ENCODE results near the gene MAPK8IP2. TPM values are rescaled to one million over a fixed set of nuclear protein-coding genes. Genes with fewer than 3 reads are reported as not detected.

The MAPK8IP2 gene
- total and polyA plus RNA-seq, 2 of the 4 experiments (the other 2 are of a cell fraction), result under 0.01 to 0.14 TPM

DNA sequence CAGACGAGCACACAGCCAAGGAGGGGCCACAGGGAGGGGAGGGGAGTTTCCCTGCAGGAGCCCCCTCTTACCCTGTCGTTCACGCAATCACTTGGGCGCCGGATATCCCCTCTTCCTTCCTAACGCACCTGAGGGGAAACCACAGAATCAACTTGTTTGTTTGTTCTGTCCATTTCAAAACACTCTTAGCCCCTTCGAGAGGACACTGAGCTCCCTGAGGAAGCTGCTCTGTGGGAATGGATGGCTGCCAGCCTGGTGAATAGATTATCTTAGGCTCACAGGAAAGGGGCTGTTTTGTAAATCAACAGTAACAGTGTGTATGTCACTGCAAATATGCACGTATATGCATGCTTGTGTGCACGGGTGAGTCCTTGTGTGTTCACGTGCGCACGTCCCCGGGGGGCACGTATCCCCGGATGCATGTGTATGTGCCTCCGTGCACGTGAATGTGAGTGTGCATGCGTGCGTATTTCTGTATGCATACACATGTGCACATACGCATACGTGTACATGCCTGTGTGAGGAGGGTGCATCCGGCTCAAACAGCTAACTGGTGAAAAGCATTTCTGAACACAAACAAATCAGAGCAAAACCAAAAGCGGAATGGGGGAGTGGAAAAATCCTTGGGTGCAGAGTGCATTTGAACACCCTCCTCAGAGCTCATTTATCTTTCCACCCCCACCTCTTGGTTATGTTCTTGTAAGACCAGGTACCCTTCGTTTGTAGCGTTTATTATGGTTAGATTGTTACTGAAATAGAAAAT lies 20.2 kb downstream of the MAPK8IP2 start:
- Histone ChIP-seq H4K20me1 (ENCODE audit: insufficient read depth, low read length) (peaks cover 5% of the 10 kb centered on the region), H3K23ac (ENCODE audit: low read depth, low read length) (no peak overlapping the region), H2AK5ac (ENCODE audit: low read depth, low read length) (no peak overlapping the region), H3K27me3 (ENCODE audit: control insufficient read depth, insufficient read depth, low read length) (peaks cover 2% of the 10 kb centered on the region), H3K4me3 (ENCODE audit: insufficient read depth, low read depth, low read length) (no peak overlapping the region), H3K18ac (ENCODE audit: low read depth, low read length) (no peak overlapping the region), H2AK9ac (replicated peaks; ENCODE audit: low read depth, low read length, poor library complexity) (peak overlapping the region; percentile 82), H4K5ac (ENCODE audit: low read depth, low read length) (no peak overlapping the region), H2BK15ac (ENCODE audit: low read depth, low read length) (no peak overlapping the region), H3K79me1 (ENCODE audit: low read depth in 1 of 2, low read length in 2 of 2) (no peaks in the 10 kb centered on the region), H3K56ac (ENCODE audit: extremely low read depth, insufficient read depth, low read length) (no peak overlapping the region), H3K4me2 (ENCODE audit: low read depth, low read length) (peak overlapping the region; percentile 75), H3K36me3 (ENCODE audit: control insufficient read depth, insufficient read depth, low read length) (peaks cover 2% of the 10 kb centered on the region; the same call in 1 of the 2 replicates), H2AFZ (replicated peaks; ENCODE audit: low read length, poor library complexity) (peak overlapping the region; percentile 82), H3K14ac (replicated peaks; ENCODE audit: low read depth, low read length) (no peak overlapping the region), H4K8ac (ENCODE audit: low read depth in 2 of 2, low read length in 2 of 2) (no peak overlapping the region), H3K27ac (ENCODE audit: insufficient read depth, low read length) (no peak overlapping the region), H3K9me3 (ENCODE audit: control insufficient read depth, insufficient read depth, low read length) (no peaks in the 10 kb centered on the region), H2BK120ac (ENCODE audit: low read depth, low read length) (no peak overlapping the region), H3K4me1 (ENCODE audit: control insufficient read depth, insufficient read depth, low read length) (peaks cover 7% of the 10 kb centered on the region; the same call in 1 of the 2 replicates), H3K9ac (ENCODE audit: low read depth, low read length) (no peak overlapping the region), H4K91ac (ENCODE audit: insufficient read depth, low read depth, low read length) (no peak overlapping the region), H2BK5ac (ENCODE audit: low read depth, low read length, poor library complexity, severe bottlenecking) (no peak overlapping the region), H3K9me1 (ENCODE audit: insufficient read depth, low read length) (0 out of 2 replicates have a peak, but pooled peaks cover under 1% of the 10 kb centered on the region), H3K4ac (ENCODE audit: low read depth, low read length) (no peak overlapping the region), H2BK20ac (ENCODE audit: low read depth, low read length) (no peak overlapping the region)
- ChIA-PET POLR2A (ENCODE audit: unreplicated experiment) (no interaction called here), CTCF (interaction anchor here (0.6 to 0.7 kb wide), 4 partner anchors 18 to 376 kb away, joined by 3 to 4 read pairs (median 3); partner anchors contain the start of gene TUBGCP6)
- no peak for TF ChIP-seq BHLHE40 (IDR thresholded peaks at IDR 0.05; ENCODE audit: low read depth, low read length)
- TF ChIP-seq, protein P1, sequence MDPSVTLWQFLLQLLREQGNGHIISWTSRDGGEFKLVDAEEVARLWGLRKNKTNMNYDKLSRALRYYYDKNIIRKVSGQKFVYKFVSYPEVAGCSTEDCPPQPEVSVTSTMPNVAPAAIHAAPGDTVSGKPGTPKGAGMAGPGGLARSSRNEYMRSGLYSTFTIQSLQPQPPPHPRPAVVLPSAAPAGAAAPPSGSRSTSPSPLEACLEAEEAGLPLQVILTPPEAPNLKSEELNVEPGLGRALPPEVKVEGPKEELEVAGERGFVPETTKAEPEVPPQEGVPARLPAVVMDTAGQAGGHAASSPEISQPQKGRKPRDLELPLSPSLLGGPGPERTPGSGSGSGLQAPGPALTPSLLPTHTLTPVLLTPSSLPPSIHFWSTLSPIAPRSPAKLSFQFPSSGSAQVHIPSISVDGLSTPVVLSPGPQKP (IDR thresholded peaks at IDR 0.05; ENCODE audit: borderline replicate concordance, low read depth, low read length), result no peak
- no peak for TF ChIP-seq CHD1 (IDR thresholded peaks at IDR 0.05; ENCODE audit: low read depth, low read length)
- TF ChIP-seq, protein P2, sequence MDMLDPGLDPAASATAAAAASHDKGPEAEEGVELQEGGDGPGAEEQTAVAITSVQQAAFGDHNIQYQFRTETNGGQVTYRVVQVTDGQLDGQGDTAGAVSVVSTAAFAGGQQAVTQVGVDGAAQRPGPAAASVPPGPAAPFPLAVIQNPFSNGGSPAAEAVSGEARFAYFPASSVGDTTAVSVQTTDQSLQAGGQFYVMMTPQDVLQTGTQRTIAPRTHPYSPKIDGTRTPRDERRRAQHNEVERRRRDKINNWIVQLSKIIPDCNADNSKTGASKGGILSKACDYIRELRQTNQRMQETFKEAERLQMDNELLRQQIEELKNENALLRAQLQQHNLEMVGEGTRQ (IDR thresholded peaks at IDR 0.05; ENCODE audit: low read depth, low read length), result no peak
- no peak for TF ChIP-seq MXI1 (IDR thresholded peaks at IDR 0.05; ENCODE audit: borderline replicate concordance, low read depth, low read length)
- no peak for TF ChIP-seq NFE2L2 (IDR thresholded peaks at IDR 0.05; ENCODE audit: low read depth, low read length)
- no peak for TF ChIP-seq FOS (IDR thresholded peaks at IDR 0.05; ENCODE audit: low read depth, low read length)
- TF ChIP-seq POLR2A (IDR thresholded peaks at IDR 0.05; ENCODE audit: low read depth, low read length), result no peak
- no peak for TF ChIP-seq SMC3 (IDR thresholded peaks at IDR 0.05; ENCODE audit: low read depth, low read length)
- TF ChIP-seq RFX5 (IDR thresholded peaks at IDR 0.05; ENCODE audit: low read depth, low read length), result no peak
- BruUV-seq (replicated peaks), result no TSS peak
- ATAC-seq (ENCODE audit: low read depth) (peak; percentile 92), DNase-seq (no peak)
- in situ Hi-C loops (cut with MboI; ENCODE audit: low sequenced_read_pairs), result no loop called here
- intact Hi-C loops (cut with micrococcal nuclease), result loop anchor here (5.0 kb wide), 2 partner anchors 43 to 72 kb away; partner anchors contain the start of gene CPT1B
- dilution Hi-C loops (cut with HindIII; ENCODE audit: low sequenced_read_pairs, unreplicated experiment), result no loop called here
- WGBS, 2 experiments (ENCODE audit: extremely low coverage in 2 of 2, insufficient read length in 1 of 2), result 61% methylated on average over 12 of the region's 25 CpGs; no CpG with 5 or more reads in 1 of the 2 experiments
